HT-29 (cell line): ENCODE results near the gene BCAS3. TPM values are rescaled to one million over a fixed set of nuclear protein-coding genes. Genes with fewer than 3 reads are reported as not detected.
"Not testable (repeated sequence)": the region's sequence is repeated elsewhere in the genome, so short reads cannot be mapped to it uniquely, and the experiment has no call there.

Experiments
- DNase-seq: peaks from one replicate; pipeline ENCODE4 v3.0.0-alpha.2; 2015; ENCODE audit warnings: low spot score
- total RNA-seq: library from RNA; depleted of rRNA; stranded (reverse); fragments of >200 nt; shearing (Covaris generic); gene quantifications from 2 replicates; pipeline ENCODE4 v1.2.3, GENCODE V29; 2014

Gene BCAS3
- total RNA-seq, 1 experiment from 2014 or later: 10.2 TPM

GRCh38 chr17:60745544-60745943 lies 67.9 kb downstream of the BCAS3 start:
- DNase-seq: peak; percentile 43

- DNase-seq: no peak
These were observed 69.6 kb downstream of the BCAS3 start for GRCh38 chr17:60747069-60747808.

GRCh38 chr17:60748204-60748603 lies 70.6 kb downstream of the BCAS3 start:
- DNase-seq: no peak

- no peak for DNase-seq
These were observed 71.4 kb downstream of the BCAS3 start for GRCh38 chr17:60749050-60749449.

- no peak for DNase-seq
These were observed 72.1 kb downstream of the BCAS3 start for GRCh38 chr17:60749708-60750107.

- no peak for DNase-seq
These were observed 73.0 kb downstream of the BCAS3 start for GRCh38 chr17:60750640-60751039.

GRCh38 chr17:60751884-60752283 lies 74.2 kb downstream of the BCAS3 start:
- DNase-seq: no peak

- DNase-seq: no peak
These were observed 75.4 kb downstream of the BCAS3 start for GRCh38 chr17:60752873-60753577.

GRCh38 chr17:60754057-60754604 lies 76.5 kb downstream of the BCAS3 start:
- no peak for DNase-seq

- not testable (repeated sequence) for DNase-seq
These were observed 79.1 kb downstream of the BCAS3 start for GRCh38 chr17:60756798-60757197.

- no peak for DNase-seq
These were observed 79.8 kb downstream of the BCAS3 start for GRCh38 chr17:60757437-60757836.

GRCh38 chr17:60759756-60760155 lies 82.1 kb downstream of the BCAS3 start:
- no peak for DNase-seq

- DNase-seq: not testable (repeated sequence)
These were observed 83.7 kb downstream of the BCAS3 start for GRCh38 chr17:60761301-60761700.

- DNase-seq: peak; percentile 60
These were observed 89.1 kb downstream of the BCAS3 start for GRCh38 chr17:60766778-60767190.

GRCh38 chr17:60767744-60768308 lies 90.2 kb downstream of the BCAS3 start:
- DNase-seq: no peak

- no peak for DNase-seq
These were observed 91.7 kb downstream of the BCAS3 start for GRCh38 chr17:60769327-60769726.

GRCh38 chr17:60770946-60771422 lies 93.3 kb downstream of the BCAS3 start:
- no peak for DNase-seq

GRCh38 chr17:60771621-60772020 lies 94.0 kb downstream of the BCAS3 start:
- DNase-seq: not testable (repeated sequence)

GRCh38 chr17:60773552-60773951 lies 95.9 kb downstream of the BCAS3 start:
- DNase-seq: no peak

GRCh38 chr17:60781880-60782412 lies 104.3 kb downstream of the BCAS3 start:
- no peak for DNase-seq

- no peak for DNase-seq
These were observed 105.1 kb downstream of the BCAS3 start for GRCh38 chr17:60782742-60783141.

- no peak for DNase-seq
These were observed 112.6 kb downstream of the BCAS3 start for GRCh38 chr17:60790205-60790604.
